ENCODE data around the gene SPATA31E1. TPM values are rescaled to one million over a fixed set of nuclear protein-coding genes. Genes with fewer than 3 reads are reported as not detected.
A peak's percentile ranks its signal among the peaks of the same experiment; 100 is the strongest.
"Not testable (repeated sequence)": the region's sequence is repeated elsewhere in the genome, so short reads cannot be mapped to it uniquely, and the experiment has no call there.

SPATA31E1 gene
- polyA plus RNA-seq, 1 donor = not detected

- DNase-seq = no peak
Observed at GRCh38 chr9:87886210-87886932, 3.7 kb downstream of the SPATA31E1 start.

GRCh38 chr9:87886933-87887505, 4.3 kb downstream of the SPATA31E1 start:
- no peak for DNase-seq

- no peak for DNase-seq
Observed at GRCh38 chr9:87887661-87888480, 5.2 kb downstream of the SPATA31E1 start.

GRCh38 chr9:87888501-87888900, 5.8 kb downstream of the SPATA31E1 start:
- no peak for DNase-seq

GRCh38 chr9:87889065-87889881, 6.6 kb downstream of the SPATA31E1 start:
- DNase-seq = no peak

- DNase-seq = no peak
Observed at GRCh38 chr9:87889882-87890252, 7.2 kb downstream of the SPATA31E1 start.

GRCh38 chr9:87890837-87891236, 8.2 kb downstream of the SPATA31E1 start:
- DNase-seq = no peak

- DNase-seq = no peak
Observed at GRCh38 chr9:87891754-87892153, 9.1 kb downstream of the SPATA31E1 start.

GRCh38 chr9:87892956-87893355, 10.3 kb downstream of the SPATA31E1 start:
- DNase-seq = no peak

GRCh38 chr9:87894998-87895625, 12.4 kb downstream of the SPATA31E1 start:
- no peak for DNase-seq

- DNase-seq = no peak
Observed at GRCh38 chr9:87896891-87897290, 14.2 kb downstream of the SPATA31E1 start.

GRCh38 chr9:87898151-87898550, 15.5 kb downstream of the SPATA31E1 start:
- DNase-seq = no peak

GRCh38 chr9:87902371-87902770, 19.7 kb downstream of the SPATA31E1 start:
- not testable (repeated sequence) for DNase-seq

- DNase-seq = no peak
Observed at GRCh38 chr9:87909310-87910041, 26.8 kb downstream of the SPATA31E1 start.

GRCh38 chr9:87910821-87911220, 28.1 kb downstream of the SPATA31E1 start:
- DNase-seq = no peak

GRCh38 chr9:87917662-87918061, 35.0 kb downstream of the SPATA31E1 start, which contains the start of gene SPATA31C1:
TSS of gene SPATA31C1 (plus strand) at chr9:87917962.
- not testable (repeated sequence) for DNase-seq

GRCh38 chr9:87919013-87919412, 36.3 kb downstream of the SPATA31E1 start:
- peak; percentile 24 for DNase-seq

GRCh38 chr9:87921561-87921960, 38.9 kb downstream of the SPATA31E1 start:
- not testable (repeated sequence) for DNase-seq

- not testable (repeated sequence) for DNase-seq
Observed at GRCh38 chr9:87923012-87923411, 40.3 kb downstream of the SPATA31E1 start.

- not testable (repeated sequence) for DNase-seq
Observed at GRCh38 chr9:87924851-87925250, 42.2 kb downstream of the SPATA31E1 start.

- not testable (repeated sequence) for DNase-seq
Observed at GRCh38 chr9:87929152-87929551, 46.5 kb downstream of the SPATA31E1 start.
